ENCODE data around the gene ASB11.

DNA sequence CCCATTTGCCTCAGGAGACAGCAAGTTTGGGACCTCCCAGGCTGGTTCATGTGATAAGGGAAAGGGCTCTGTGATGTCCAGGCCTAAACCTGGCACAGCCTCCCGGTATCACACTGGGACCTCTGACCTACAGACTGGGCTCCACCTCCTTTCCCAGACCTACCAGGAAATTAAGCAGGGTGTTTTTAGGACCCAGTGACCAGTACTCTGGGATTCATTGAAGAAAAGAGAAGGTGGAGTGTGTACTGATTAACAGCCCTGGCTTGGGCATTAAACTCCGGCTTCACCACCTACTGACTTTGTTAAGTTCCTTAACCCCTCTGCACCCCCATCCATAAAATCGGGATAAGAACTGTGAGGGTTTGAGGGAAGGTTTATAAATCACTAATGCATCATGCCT lies 74.1 kb downstream of the ASB11 start:
- TF ChIP-seq, protein P1, sequence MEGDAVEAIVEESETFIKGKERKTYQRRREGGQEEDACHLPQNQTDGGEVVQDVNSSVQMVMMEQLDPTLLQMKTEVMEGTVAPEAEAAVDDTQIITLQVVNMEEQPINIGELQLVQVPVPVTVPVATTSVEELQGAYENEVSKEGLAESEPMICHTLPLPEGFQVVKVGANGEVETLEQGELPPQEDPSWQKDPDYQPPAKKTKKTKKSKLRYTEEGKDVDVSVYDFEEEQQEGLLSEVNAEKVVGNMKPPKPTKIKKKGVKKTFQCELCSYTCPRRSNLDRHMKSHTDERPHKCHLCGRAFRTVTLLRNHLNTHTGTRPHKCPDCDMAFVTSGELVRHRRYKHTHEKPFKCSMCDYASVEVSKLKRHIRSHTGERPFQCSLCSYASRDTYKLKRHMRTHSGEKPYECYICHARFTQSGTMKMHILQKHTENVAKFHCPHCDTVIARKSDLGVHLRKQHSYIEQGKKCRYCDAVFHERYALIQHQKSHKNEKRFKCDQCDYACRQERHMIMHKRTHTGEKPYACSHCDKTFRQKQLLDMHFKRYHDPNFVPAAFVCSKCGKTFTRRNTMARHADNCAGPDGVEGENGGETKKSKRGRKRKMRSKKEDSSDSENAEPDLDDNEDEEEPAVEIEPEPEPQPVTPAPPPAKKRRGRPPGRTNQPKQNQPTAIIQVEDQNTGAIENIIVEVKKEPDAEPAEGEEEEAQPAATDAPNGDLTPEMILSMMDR (IDR thresholded peaks at IDR 0.05) = no peak
- no peak for TF ChIP-seq POLR2A (IDR thresholded peaks at IDR 0.05)

Measured in lower leg skin (tissue), 3 donors.